CD8-positive, alpha-beta memory T cell (primary cell): ENCODE data around the gene RNF146. TPM values are rescaled to one million over a fixed set of nuclear protein-coding genes. Genes with fewer than 3 reads are reported as not detected.

Source experiments
- CTCF ChIA-PET: fragments of 350-600 bp; sonication (Branson Sonifier 250); formaldehyde crosslinking; loops from one replicate; lab custom pipeline; 2021; ENCODE audit warnings: antibody characterized with exemption; lab: Charles Lee
- POLR2A ChIA-PET: fragments of 350-600 bp; sonication (Branson Sonifier 250); formaldehyde crosslinking; loops from one replicate; lab custom pipeline; 2021; ENCODE audit warnings: antibody characterized with exemption; lab: Charles Lee
- DNase-seq, 5 donors: peaks; one replicate each; pipeline versions ENCODE4 v3.0.0 to v3.0.0-alpha.2; 2020 to 2022; ENCODE audit warnings: mixed read lengths in 1 of 5
- H3K27ac ChIP-seq: one replicate; pipeline ENCODE4 v1.7.0; 2013; ENCODE audit warnings: low read depth, mild to moderate bottlenecking, low read length, moderate library complexity
- H3K27me3 ChIP-seq: 2 replicates; pipeline ENCODE4 v1.7.0; 2013; ENCODE audit warnings: low read length, mild to moderate bottlenecking; ENCODE audit not compliant: insufficient read depth, poor library complexity, severe bottlenecking
- H3K36me3 ChIP-seq: 2 replicates; pipeline ENCODE4 v1.7.0; 2013; ENCODE audit warnings: mild to moderate bottlenecking, low read length, moderate library complexity; ENCODE audit not compliant: insufficient read depth
- H3K4me1 ChIP-seq: 2 replicates; pipeline ENCODE4 v1.7.0; 2013; ENCODE audit warnings: mild to moderate bottlenecking, low read length, moderate library complexity; ENCODE audit not compliant: insufficient read depth
- H3K4me3 ChIP-seq: 2 replicates; pipeline ENCODE4 v1.7.0; 2013; ENCODE audit warnings: mild to moderate bottlenecking, low read length
- H3K9me3 ChIP-seq: 2 replicates; pipeline ENCODE4 v1.7.0; 2013; ENCODE audit warnings: mild to moderate bottlenecking, low read length
- H3K27ac Mint-ChIP-seq, 8 donors: one replicate each; pipeline ENCODE4 v1.8.0; 2020 to 2021; ENCODE audit warnings: mixed read lengths in 8 of 8, mild to moderate bottlenecking in 6 of 8, inconsistent platforms in 3 of 8, moderate library complexity in 3 of 8
- H3K27me3 Mint-ChIP-seq, 2 donors: one replicate each; pipeline ENCODE4 v1.8.0; 2020 to 2021; ENCODE audit warnings: mixed read lengths in 2 of 2, mild to moderate bottlenecking in 1 of 2, moderate library complexity in 1 of 2
- H3K36me3 Mint-ChIP-seq, 3 donors: one replicate each; pipeline ENCODE4 v1.8.0; 2020 to 2021; ENCODE audit warnings: mixed read lengths in 3 of 3, inconsistent platforms in 1 of 3, mild to moderate bottlenecking in 1 of 3
- H3K4me1 Mint-ChIP-seq, 3 donors: one replicate each; pipeline ENCODE4 v1.8.0; 2020 to 2021; ENCODE audit warnings: mixed read lengths in 3 of 3, inconsistent platforms in 1 of 3, mild to moderate bottlenecking in 1 of 3
- H3K4me3 Mint-ChIP-seq, 7 donors: one replicate each; pipeline ENCODE4 v1.8.0; 2020 to 2021; ENCODE audit warnings: mixed read lengths in 7 of 7, mild to moderate bottlenecking in 6 of 7, moderate library complexity in 4 of 7, inconsistent platforms in 2 of 7
- H3K9me3 Mint-ChIP-seq, 5 donors: one replicate each; pipeline ENCODE4 v1.8.0; 2020 to 2022; ENCODE audit warnings: mixed read lengths in 5 of 5, mild to moderate bottlenecking in 3 of 5, moderate library complexity in 2 of 5, inconsistent platforms in 1 of 5
- polyA plus RNA-seq: library from polyadenylated mRNA; unstranded; fragments of 300-500 nt; fragmentation: Illumina TruSeq; gene quantifications from one replicate; pipeline ENCODE4 v1.2.3, GENCODE V29; 2021
- total RNA-seq, 2 experiments: library from RNA; stranded (reverse); gene quantifications; one replicate each; pipeline ENCODE4 v1.2.3, GENCODE V29; 2021

The RNF146 gene
- total and polyA plus RNA-seq, 3 experiments from 2014 or later: 15.9 to 24.3 (median 22.0) TPM

- H3K4me1 Mint-ChIP-seq: no peaks in the 10 kb centered on the region
- POLR2A ChIA-PET: no interaction called here
Observed at GRCh38 chr6:127247114-127248096, 19.3 kb upstream of the RNF146 start.

GRCh38 chr6:127249621-127250020 is 17.0 kb upstream of the RNF146 start:
- no peak overlapping the region for H3K4me3 ChIP-seq
- no peaks in the 10 kb centered on the region for H3K4me1 Mint-ChIP-seq
- no peaks in the 10 kb centered on the region for H3K27me3 ChIP-seq
- no peak overlapping the region for H3K4me3 Mint-ChIP-seq
- H3K36me3 Mint-ChIP-seq: no peaks in the 10 kb centered on the region
- no peaks in the 10 kb centered on the region for H3K9me3 ChIP-seq
- no peak overlapping the region for H3K27ac Mint-ChIP-seq
- DNase-seq: no peak
- POLR2A ChIA-PET: no interaction called here
- H3K27me3 Mint-ChIP-seq: peaks cover 2 to 34% of the 10 kb centered on the region in 2 donors
- H3K9me3 Mint-ChIP-seq: no peaks in the 10 kb centered on the region
- CTCF ChIA-PET: no interaction called here
- H3K4me1 ChIP-seq: no peaks in the 10 kb centered on the region
- H3K27ac ChIP-seq: no peak overlapping the region
- H3K36me3 ChIP-seq: no peaks in the 10 kb centered on the region

More at GRCh38 chr6:127247114-127248096, 19.3 kb upstream of the RNF146 start:
- H3K9me3 Mint-ChIP-seq: no peaks in the 10 kb centered on the region
- Histone ChIP-seq H3K9me3 (no peaks in the 10 kb centered on the region), H3K27me3 (no peaks in the 10 kb centered on the region), H3K4me3 (no peak overlapping the region), H3K4me1 (no peaks in the 10 kb centered on the region), H3K36me3 (no peaks in the 10 kb centered on the region), H3K27ac (no peak overlapping the region)
- no peaks in the 10 kb centered on the region for H3K36me3 Mint-ChIP-seq
- CTCF ChIA-PET: interaction anchor here (1.5 kb wide), 1 partner anchor 19 kb away, joined by 9 read pairs; the partner anchor contains the start of gene RNF146
- peaks cover 2 to 23% of the 10 kb centered on the region in 2 donors for H3K27me3 Mint-ChIP-seq
- H3K27ac Mint-ChIP-seq: peak overlapping the region in 1 of 8 donors; percentile 61
- no peak overlapping the region for H3K4me3 Mint-ChIP-seq
- DNase-seq: no peak

- DNase-seq: no peak
- no peak overlapping the region for H3K4me3 ChIP-seq
- no peaks in the 10 kb centered on the region for H3K4me1 ChIP-seq
- H3K9me3 ChIP-seq: no peaks in the 10 kb centered on the region
- H3K36me3 ChIP-seq: no peaks in the 10 kb centered on the region
- Mint-ChIP-seq H3K27me3 (peaks cover 5 to 22% of the 10 kb centered on the region in 2 donors), H3K9me3 (no peaks in the 10 kb centered on the region), H3K4me3 (no peak overlapping the region), H3K4me1 (no peaks in the 10 kb centered on the region), H3K27ac (no peak overlapping the region), H3K36me3 (no peaks in the 10 kb centered on the region)
- ChIA-PET POLR2A (no interaction called here), CTCF (interaction anchor here (1.3 kb wide), 1 partner anchor 11 kb away, joined by 7 read pairs; the partner anchor contains the start of gene RNF146)
- H3K27me3 ChIP-seq: no peaks in the 10 kb centered on the region
- no peak overlapping the region for H3K27ac ChIP-seq
Observed at GRCh38 chr6:127255286-127255685, 11.4 kb upstream of the RNF146 start.

- Histone ChIP-seq H3K4me3 (no peak overlapping the region), H3K27ac (no peak overlapping the region), H3K27me3 (no peaks in the 10 kb centered on the region), H3K4me1 (peaks cover under 1% of the 10 kb centered on the region), H3K9me3 (no peaks in the 10 kb centered on the region), H3K36me3 (no peaks in the 10 kb centered on the region)
- no peak for DNase-seq
- H3K4me1 Mint-ChIP-seq: peaks cover 12 to 15% (median 14%) of the 10 kb centered on the region in 3 donors
- H3K9me3 Mint-ChIP-seq: no peaks in the 10 kb centered on the region
- peaks cover 0 to 6% (median 0%) of the 10 kb centered on the region in 3 donors for H3K36me3 Mint-ChIP-seq
- no peak overlapping the region for H3K27ac Mint-ChIP-seq
- ChIA-PET POLR2A (no interaction called here), CTCF (interaction anchor here (1.2 kb wide), 1 partner anchor 13 kb away, joined by 5 read pairs; no protein-coding TSS in a partner anchor)
- no peak overlapping the region for H3K4me3 Mint-ChIP-seq
- H3K27me3 Mint-ChIP-seq: peaks cover 3 to 6% of the 10 kb centered on the region in 2 donors
Observed at GRCh38 chr6:127262896-127263295, 3.8 kb upstream of the RNF146 start.

- peaks cover 3 to 6% of the 10 kb centered on the region in 2 donors for H3K27me3 Mint-ChIP-seq
- DNase-seq: no peak
- H3K4me3 ChIP-seq: no peak overlapping the region
- no peaks in the 10 kb centered on the region for H3K9me3 Mint-ChIP-seq
- peaks cover 18 to 21% (median 20%) of the 10 kb centered on the region in 3 donors for H3K4me1 Mint-ChIP-seq
- H3K27ac ChIP-seq: no peak overlapping the region
- H3K36me3 ChIP-seq: no peaks in the 10 kb centered on the region
- ChIA-PET POLR2A (no interaction called here), CTCF (interaction anchor here (1.2 to 1.4 kb wide), 2 partner anchors 12 to 252 kb away, joined by 3 to 5 read pairs; no protein-coding TSS in a partner anchor)
- H3K36me3 Mint-ChIP-seq: peaks cover 0 to 6% (median 0%) of the 10 kb centered on the region in 3 donors
- peaks cover 7% of the 10 kb centered on the region for H3K4me1 ChIP-seq
- H3K27me3 ChIP-seq: no peaks in the 10 kb centered on the region
- no peak overlapping the region for H3K4me3 Mint-ChIP-seq
- H3K27ac Mint-ChIP-seq: no peak overlapping the region
- H3K9me3 ChIP-seq: no peaks in the 10 kb centered on the region
Observed at GRCh38 chr6:127263481-127263880, 3.2 kb upstream of the RNF146 start.

- Histone ChIP-seq H3K4me3 (peak overlapping the region; percentile 95), H3K36me3 (no peaks in the 10 kb centered on the region), H3K27ac (peak overlapping the region; percentile 91), H3K9me3 (no peaks in the 10 kb centered on the region), H3K27me3 (no peaks in the 10 kb centered on the region), H3K4me1 (peaks cover 17% of the 10 kb centered on the region)
- POLR2A ChIA-PET: interaction anchor here (0.6 to 1.3 kb wide), 7 partner anchors 8 to 1280 kb away, joined by 3 to 6 read pairs (median 4); partner anchors contain the start of gene TRMT11
- peak; percentile 39 to 68 (median 43) for DNase-seq
- Mint-ChIP-seq H3K4me3 (peak overlapping the region; percentile 91 to 100 (median 99)), H3K27ac (peak overlapping the region; percentile 94 to 99 (median 98)), H3K27me3 (no peaks in the 10 kb centered on the region), H3K36me3 (peaks cover 0 to 6% (median 1%) of the 10 kb centered on the region in 3 donors), H3K9me3 (no peaks in the 10 kb centered on the region), H3K4me1 (peaks cover 42 to 50% (median 49%) of the 10 kb centered on the region in 3 donors)
- CTCF ChIA-PET: interaction anchor here (0.8 to 2.5 kb wide), 19 partner anchors 8 to 1477 kb away, joined by 3 to 9 read pairs (median 7); partner anchors contain the start of genes ECHDC1 and NCOA7
Observed at GRCh38 chr6:127266892-127267645, 405 bp downstream of the RNF146 start.
